GM18519 (cell line): ENCODE results near the gene FAM83F.

Experiments used
- ATAC-seq: cut with Tn5 transposase; IDR thresholded peaks from one replicate; pipeline ENCODE4 v1.9.1; 2021; ENCODE audit warnings: mild to moderate bottlenecking, moderate library complexity; ENCODE audit not compliant: unreplicated experiment, low FRiP score

The FAM83F gene

DNA sequence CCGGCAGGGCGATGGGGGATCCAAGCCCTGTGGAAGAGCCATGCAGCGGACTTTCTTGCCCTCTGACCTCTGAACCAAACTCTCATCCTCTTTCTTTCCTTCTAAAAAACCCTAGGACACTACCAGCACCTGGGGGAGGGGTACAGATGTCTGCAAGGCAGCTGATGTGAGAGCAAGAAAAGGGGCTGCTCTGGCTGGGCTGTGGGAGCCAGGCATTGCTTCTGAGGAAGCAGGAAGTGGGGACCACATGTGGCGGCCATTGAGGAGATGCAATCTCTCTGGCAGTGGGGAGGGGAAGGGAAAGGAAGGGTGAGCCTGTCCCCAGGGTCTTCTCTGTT lies 36.0 kb downstream of the FAM83F start:
- no peak for ATAC-seq

DNA sequence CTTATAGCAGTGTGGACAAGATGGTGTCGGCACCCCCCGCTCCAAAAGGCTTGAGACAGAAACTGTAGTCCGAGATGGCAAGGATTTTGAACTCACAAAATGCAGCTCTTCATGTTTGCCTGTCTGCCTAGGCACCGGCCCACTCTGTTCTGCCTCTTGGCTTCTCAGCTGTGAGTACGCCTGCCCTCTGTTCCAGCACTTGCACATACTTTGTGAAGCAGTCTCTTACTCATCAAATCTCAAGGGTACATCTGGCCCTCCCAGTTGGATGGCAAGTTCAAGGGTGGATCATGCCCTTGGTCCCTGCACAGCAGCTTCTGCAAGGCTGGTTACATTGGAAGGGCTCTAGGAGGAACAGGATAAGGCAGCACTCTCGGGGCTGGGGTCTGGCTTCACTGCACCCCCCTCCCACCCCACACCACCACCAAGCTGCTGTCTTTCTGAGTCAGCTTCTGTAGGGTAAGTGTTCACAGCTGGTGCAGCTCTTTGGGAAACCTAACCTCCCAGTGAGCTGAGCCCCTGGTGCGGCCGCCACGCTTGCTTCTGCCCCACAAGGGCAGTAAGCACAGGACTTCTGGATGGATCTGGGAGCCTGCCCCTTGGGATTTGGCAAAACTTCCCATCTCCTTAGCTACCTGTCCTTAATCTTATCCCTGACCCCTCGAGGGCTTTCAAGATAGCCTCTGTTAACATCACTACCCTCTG lies 37.2 kb downstream of the FAM83F start:
- ATAC-seq, result no peak

DNA sequence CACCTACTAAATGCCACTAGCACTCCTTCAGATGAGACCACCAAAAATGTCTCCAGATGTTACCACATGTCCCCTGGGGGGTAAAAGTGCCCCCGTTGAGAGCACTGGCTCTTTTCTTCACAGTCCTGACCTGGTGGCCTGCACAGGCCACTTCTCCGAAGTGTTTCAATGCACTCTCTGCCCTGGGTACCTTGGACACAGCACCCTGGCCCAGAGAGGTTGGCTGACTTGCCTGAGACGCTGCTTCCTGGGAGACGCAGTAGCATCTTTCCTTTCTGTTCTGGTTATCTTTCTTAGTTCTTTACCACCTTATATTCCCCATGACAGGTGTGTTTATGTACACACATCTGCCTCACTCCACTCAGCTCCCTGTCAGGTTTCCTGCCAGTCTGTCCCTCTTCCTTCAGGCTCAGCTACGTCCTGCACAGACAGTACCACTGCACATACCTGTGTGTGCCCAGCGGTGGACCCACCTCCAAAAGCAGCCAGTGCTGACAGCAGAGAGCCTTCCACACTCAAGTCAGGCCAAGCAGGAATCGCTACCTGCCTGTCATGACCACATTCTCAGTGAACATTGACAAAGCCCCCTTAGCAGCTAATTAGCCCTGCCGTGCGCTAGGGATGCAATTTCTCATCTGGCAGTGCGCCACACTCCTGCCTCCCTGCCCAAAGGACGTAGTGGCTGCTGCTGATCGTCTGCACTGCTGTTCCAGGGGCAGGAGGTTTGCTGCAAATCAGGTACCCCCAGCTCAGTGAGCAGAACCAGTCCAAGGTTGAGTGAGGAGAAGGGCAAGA lies 39.0 kb downstream of the FAM83F start:
- ATAC-seq, result no peak

DNA sequence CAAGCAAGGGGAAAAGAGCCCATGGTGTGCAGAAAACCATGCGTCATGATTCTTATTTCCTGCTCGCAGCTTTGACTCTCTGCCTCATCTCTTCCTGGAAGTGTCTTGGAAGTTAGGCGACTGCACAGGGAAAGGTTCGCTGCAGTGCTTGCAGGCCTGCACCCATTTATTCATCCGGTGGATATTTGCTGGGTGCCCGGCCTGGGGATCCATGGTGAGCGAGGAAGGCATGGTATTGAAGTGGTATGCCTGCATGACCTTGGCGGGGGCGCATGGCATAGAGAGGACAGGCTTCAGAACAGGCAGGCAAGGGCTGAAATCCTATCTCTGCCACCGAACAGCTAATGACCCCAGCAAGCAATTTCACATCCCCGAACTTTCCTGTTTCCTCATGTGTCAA lies 40.6 kb downstream of the FAM83F start:
- ATAC-seq, result no peak

GRCh38 chr22:40036126-40036525 lies 41.4 kb downstream of the FAM83F start:
- ATAC-seq, result no peak

DNA sequence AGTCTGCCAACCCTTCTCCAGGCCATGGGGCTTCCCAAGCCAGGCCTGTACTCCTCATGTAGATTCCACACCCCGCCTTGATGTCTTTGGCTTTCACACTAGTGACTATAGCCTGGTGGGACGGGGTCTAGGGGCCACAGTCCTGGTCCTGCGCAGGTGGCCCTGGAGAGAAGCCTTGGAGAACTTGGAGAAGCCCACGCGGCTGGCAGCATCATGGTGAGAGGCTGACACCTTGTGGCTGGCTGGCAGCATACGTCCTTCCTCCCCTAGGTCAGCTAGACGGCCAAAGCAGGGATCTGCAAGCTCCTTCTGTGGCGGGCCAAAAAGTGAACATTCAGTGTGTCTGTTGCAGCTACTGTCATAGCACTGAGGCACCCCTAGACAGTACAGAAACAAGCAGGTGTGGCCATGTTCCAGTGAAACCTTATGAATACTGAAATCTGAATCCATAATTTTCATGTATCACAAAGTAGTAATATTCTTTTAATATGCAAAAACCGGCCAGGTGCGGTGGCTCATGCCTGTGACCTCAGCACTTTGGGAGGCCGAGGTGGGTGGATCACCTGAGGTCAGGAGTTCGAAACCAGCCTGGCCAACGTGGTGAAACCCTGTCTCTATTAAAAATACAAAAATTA lies 42.0 kb downstream of the FAM83F start:
- ATAC-seq, result no peak

DNA sequence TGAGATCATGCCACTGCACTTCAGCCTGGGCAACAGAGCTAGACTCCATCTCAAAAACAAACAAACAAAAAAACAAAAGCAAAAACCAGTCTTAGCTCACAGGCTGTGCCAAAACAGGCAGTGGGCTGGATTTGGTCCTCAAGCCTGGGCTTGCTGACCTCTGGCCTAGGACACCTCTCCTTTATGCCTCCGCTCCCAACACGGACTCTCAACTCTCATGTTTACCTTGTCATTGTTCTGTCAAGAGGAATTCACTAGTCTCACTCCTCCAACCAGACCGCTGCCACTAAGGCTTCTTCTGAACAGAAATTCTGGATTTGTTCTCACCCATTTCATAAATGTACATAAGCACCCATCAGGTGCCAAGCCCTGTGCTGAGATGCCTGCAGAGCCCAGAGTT lies 42.6 kb downstream of the FAM83F start:
- ATAC-seq, result no peak

- no peak for ATAC-seq
Observed at GRCh38 chr22:40039482-40040115, 44.8 kb downstream of the FAM83F start.

GRCh38 chr22:40040927-40041326 lies 46.2 kb downstream of the FAM83F start:
- no peak for ATAC-seq

GRCh38 chr22:40041366-40042137 lies 46.8 kb downstream of the FAM83F start:
- ATAC-seq, result no peak

DNA sequence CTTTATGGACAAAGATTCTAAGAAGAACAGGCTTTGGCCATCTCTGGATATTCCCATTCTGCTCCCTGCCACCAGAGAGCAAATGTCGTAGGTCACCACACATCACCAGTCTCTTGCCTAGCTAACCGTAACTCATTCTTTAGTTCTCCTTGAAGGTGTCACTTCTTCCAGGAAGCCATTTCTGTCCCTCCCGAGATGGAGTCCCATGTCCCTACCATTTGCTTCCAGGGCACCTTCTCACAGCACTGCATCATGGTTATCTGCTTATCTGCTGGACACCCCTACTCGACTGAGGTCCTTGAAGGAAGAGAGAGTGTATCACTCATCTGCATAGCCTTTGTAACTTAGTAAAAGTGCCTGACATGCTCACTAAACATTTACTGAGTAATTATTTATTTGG lies 47.6 kb downstream of the FAM83F start:
- ATAC-seq, result no peak

DNA sequence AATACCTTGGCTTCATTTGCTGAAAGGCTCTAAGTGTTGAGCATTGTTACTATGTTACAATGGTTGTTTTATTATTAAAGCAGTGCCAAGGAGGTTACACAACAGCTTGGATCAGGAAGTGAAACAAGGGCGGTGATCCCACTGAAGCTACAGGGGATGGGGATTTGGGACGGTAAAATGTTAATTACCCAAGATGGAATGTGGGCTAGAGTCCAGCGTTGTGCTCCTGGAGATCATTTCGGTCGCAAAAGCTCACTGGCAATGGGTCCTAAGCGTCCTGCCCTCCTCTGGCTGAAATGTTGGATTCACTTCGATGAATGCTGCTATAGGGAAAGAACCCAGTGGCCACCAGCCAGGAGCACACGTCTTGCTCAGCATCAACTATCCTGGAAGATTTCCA lies 48.3 kb downstream of the FAM83F start:
- ATAC-seq, result no peak

DNA sequence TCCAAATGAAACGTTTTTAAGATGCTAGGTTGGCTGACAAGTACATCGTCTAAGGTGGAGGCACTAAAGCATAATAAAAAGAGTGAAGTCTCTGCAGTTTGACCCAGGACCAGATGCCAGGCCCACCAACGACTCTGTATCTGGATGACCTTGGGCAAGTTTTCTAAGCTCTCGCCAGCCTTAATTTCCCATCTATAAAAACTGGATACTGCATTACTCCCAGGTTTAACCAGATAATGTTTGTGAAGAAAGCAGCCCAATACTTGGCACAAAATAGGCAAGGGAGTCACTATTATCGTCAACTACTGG lies 49.0 kb downstream of the FAM83F start:
- ATAC-seq, result no peak

- ATAC-seq, result peak; percentile 65
Observed at GRCh38 chr22:40044102-40044869, 49.5 kb downstream of the FAM83F start.

DNA sequence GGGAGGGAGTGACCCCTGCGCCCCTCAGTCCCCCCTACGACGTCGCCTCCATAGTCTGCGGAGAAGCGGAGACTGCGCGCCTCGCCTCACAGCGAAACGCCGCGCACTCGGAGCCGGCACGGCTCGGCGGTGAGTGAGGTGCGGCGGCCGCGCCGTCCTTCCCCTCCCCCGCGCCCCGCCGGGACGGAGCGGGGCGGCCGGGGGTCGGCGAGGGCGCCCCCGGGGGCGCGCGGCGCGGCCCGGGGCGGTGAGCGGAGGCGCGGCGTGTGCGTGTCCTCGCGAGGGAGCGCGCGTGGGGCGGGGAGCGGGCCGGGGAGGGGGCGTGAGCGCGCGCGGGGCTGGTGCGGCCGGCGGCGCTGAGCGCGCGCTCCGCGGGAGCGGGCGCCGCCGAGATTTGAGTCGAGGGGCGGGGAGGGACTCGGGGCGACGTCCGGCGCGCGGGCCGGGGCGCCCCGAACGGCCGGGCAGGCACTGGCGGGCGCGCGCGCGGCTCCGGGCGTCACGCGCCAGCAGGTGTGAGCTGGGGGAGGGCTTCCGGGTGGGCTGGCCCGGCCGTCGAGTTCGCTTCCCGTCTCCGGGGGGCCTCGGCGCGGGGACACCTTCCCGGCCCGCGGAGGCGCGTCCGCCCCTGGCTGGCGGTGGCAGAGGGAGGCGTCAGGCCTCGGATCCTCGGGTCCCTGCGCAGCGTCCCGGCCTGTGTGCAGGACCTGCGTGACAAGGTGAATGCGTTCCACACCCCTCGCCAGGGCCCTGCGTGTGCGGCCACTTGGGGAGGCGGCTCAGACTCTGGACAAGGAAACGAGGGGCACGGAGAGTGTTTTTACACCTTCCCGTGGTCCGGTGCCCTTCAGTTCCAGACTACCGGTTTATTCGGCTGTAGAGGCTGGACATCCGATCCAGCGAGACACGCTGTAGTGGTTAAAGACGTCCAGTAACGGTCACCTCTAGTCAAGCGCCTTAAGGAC lies 50.4 kb downstream of the FAM83F start:
- ATAC-seq, result peak; percentile 4

DNA sequence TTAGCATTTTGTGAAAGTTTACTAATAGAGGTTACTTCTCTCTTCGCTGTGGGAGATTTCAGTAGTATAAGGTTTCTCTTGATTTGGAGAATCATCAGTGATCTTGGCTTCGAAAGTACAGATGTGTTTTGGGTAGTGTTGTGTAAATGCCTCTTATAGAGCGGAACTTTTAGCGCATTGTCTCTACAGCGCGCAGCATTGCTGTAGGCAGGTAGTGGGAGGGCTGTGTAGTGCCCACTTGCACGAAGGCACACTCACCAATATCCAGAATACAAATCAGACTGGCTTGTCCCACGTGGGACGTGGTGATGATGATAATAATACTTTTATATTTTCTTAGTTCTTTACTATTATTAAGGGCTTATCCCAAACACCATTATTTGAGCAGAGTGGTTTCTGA lies 51.4 kb downstream of the FAM83F start:
- ATAC-seq, result no peak

- ATAC-seq, result peak; percentile 46
Observed at GRCh38 chr22:40050258-40050657, 55.5 kb downstream of the FAM83F start.

DNA sequence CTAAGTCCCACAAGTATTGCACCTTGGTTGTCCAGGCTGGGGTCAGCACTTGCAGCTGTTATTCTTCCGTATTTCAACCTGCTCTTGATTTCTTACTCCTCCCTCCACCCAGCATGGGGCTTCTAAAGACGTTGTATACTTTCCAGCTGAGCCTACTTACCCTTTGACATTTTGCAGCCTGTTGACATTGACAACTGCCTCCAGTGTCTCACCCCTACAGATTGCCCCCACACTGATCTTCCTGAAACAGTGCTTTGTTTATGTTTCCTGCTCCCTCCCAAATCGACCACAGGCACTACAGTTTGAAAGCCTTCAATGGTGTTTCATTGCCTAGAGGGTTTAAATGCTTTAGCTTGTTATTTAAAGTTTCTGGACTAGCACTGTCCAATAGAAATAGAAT lies 56.6 kb downstream of the FAM83F start:
- ATAC-seq, result no peak

DNA sequence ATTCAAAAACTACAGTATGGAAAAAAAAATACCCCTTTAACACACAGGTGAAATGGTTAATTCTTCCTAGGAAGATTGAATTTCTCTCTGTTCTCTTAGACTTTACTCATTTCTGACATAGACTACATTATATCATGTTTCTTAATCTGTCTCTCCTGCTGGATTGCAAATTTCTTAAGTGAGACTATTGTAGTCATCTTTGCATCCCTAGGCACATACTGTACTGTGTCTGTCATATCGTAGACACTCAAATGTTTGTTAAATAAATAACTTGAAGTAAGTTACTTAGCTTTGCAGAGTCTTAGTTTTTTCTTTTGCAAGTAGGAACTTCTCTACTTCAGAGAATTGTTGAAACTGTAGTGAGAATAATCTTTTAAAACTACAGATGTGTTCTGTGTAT lies 58.7 kb downstream of the FAM83F start:
- ATAC-seq, result no peak
